Effector CD4-positive, alpha-beta T cell (primary cell): ENCODE measurements around the gene LRRC8D.
"Not testable (repeated sequence)": the region's sequence is repeated elsewhere in the genome, so short reads cannot be mapped to it uniquely, and the experiment has no call there.

Experiments used
- DNase-seq: peaks from one replicate; pipeline ENCODE4 v3.0.0-alpha.2; 2020

LRRC8D gene

GRCh38 chr1:89971600-89971999 is 150.8 kb downstream of the LRRC8D start:
- no peak for DNase-seq

GRCh38 chr1:89972024-89972423 is 151.2 kb downstream of the LRRC8D start:
- DNase-seq, result no peak

GRCh38 chr1:89973471-89974127 is 152.8 kb downstream of the LRRC8D start:
- no peak for DNase-seq

- DNase-seq, result no peak
Measured at GRCh38 chr1:89974256-89974655, 153.4 kb downstream of the LRRC8D start.

- DNase-seq, result no peak
Measured at GRCh38 chr1:89974696-89975470, 154.1 kb downstream of the LRRC8D start.

GRCh38 chr1:89975540-89976125 is 154.8 kb downstream of the LRRC8D start:
- no peak for DNase-seq

GRCh38 chr1:89978755-89979154 is 157.9 kb downstream of the LRRC8D start:
- DNase-seq, result no peak

GRCh38 chr1:89980605-89981004 is 159.8 kb downstream of the LRRC8D start:
- DNase-seq, result no peak

GRCh38 chr1:89982846-89983245 is 162.0 kb downstream of the LRRC8D start:
- not testable (repeated sequence) for DNase-seq

GRCh38 chr1:89984564-89985116 is 163.8 kb downstream of the LRRC8D start:
- not testable (repeated sequence) for DNase-seq

- no peak for DNase-seq
Measured at GRCh38 chr1:89986020-89986419, 165.2 kb downstream of the LRRC8D start.
